ENCODE results near the gene HPSE2. TPM values are rescaled to one million over a fixed set of nuclear protein-coding genes. Genes with fewer than 3 reads are reported as not detected.

HPSE2 gene
- total RNA-seq, 4 donors from 2014 or later = 32.3 to 70.0 (median 43.6) TPM

DNA sequence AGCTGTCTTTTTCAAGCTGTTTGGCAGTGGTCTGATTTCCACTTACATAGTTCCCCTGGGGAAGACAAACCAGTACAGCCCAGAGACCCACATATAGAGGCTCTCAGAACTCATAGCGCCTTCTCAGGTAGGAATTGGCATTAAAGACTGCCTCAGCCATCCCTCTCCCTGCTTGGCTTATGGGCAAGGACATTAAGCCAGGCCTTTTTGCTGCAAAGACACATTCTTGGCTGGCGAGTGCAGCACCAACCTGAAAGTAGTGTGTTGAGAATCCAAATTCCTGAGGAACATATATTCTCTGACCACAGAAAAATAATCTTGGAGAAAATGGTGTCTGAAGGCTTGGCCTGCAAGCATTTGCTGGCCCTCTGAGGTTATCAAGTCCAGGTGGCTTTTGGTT lies 749.7 kb downstream of the HPSE2 start:
- WGBS = 69% methylated on average over 2 of the region's 2 CpGs
- no peak overlapping the region for H3K27ac ChIP-seq (replicated peaks in 1 of 4)

GRCh38 chr10:98483658-98484057 lies 752.0 kb downstream of the HPSE2 start:
- intact Hi-C loops (cut with DNase I) = no loop called here
- no peak for TF ChIP-seq POLR2AphosphoS5 (IDR thresholded peaks at IDR 0.05)
- no peak for TF ChIP-seq POLR2A (IDR thresholded peaks at IDR 0.05; ENCODE audit: low read depth)
- TF ChIP-seq CTCF (IDR thresholded peaks at IDR 0.05) = no peak
- no peak for TF ChIP-seq EP300 (IDR thresholded peaks at IDR 0.05)
- H3K27me3 ChIP-seq = no peaks in the 10 kb centered on the region
- H3K4me1 ChIP-seq = no peaks in the 10 kb centered on the region
- peaks cover 0 to 7% (median 2%) of the 10 kb centered on the region in 4 donors for H3K9me3 ChIP-seq
- H3K36me3 ChIP-seq = peaks cover 0 to 10% (median 2%) of the 10 kb centered on the region in 4 donors
- no peak overlapping the region for H3K27ac ChIP-seq (replicated peaks in 1 of 4)
- DNase-seq (ENCODE audit: extremely low spot score) = no peak
- no peak overlapping the region for H3K4me3 ChIP-seq

More for the DNA sequence above, 749.7 kb downstream of the HPSE2 start:
- no peak overlapping the region for H3K4me3 ChIP-seq
- no peaks in the 10 kb centered on the region for H3K27me3 ChIP-seq
- TF ChIP-seq POLR2A (IDR thresholded peaks at IDR 0.05; ENCODE audit: low read depth) = no peak
- TF ChIP-seq CTCF (IDR thresholded peaks at IDR 0.05) = no peak
- TF ChIP-seq POLR2AphosphoS5 (IDR thresholded peaks at IDR 0.05) = no peak
- TF ChIP-seq EP300 (IDR thresholded peaks at IDR 0.05) = no peak
- peaks cover 0 to 7% (median 2%) of the 10 kb centered on the region in 4 donors for H3K9me3 ChIP-seq
- no peak for DNase-seq (ENCODE audit: extremely low spot score)
- peaks cover 0 to 23% (median 2%) of the 10 kb centered on the region in 4 donors for H3K36me3 ChIP-seq
- intact Hi-C loops (cut with DNase I) = no loop called here
- H3K4me1 ChIP-seq = no peaks in the 10 kb centered on the region

GRCh38 chr10:98482096-98482495 lies 753.6 kb downstream of the HPSE2 start:
- no peak for DNase-seq (ENCODE audit: extremely low spot score)
- Histone ChIP-seq H3K27ac (replicated peaks in 1 of 4) (no peak overlapping the region), H3K4me3 (no peak overlapping the region), H3K27me3 (no peaks in the 10 kb centered on the region), H3K36me3 (peaks cover 0 to 4% (median 2%) of the 10 kb centered on the region in 4 donors), H3K9me3 (peaks cover 0 to 7% (median 2%) of the 10 kb centered on the region in 4 donors), H3K4me1 (no peaks in the 10 kb centered on the region)
- TF ChIP-seq POLR2AphosphoS5 (IDR thresholded peaks at IDR 0.05) = no peak
- no peak for TF ChIP-seq EP300 (IDR thresholded peaks at IDR 0.05)
- no peak for TF ChIP-seq POLR2A (IDR thresholded peaks at IDR 0.05; ENCODE audit: low read depth)
- intact Hi-C loops (cut with DNase I) = no loop called here
- 89% methylated on average over 2 of the region's 2 CpGs for WGBS

DNA sequence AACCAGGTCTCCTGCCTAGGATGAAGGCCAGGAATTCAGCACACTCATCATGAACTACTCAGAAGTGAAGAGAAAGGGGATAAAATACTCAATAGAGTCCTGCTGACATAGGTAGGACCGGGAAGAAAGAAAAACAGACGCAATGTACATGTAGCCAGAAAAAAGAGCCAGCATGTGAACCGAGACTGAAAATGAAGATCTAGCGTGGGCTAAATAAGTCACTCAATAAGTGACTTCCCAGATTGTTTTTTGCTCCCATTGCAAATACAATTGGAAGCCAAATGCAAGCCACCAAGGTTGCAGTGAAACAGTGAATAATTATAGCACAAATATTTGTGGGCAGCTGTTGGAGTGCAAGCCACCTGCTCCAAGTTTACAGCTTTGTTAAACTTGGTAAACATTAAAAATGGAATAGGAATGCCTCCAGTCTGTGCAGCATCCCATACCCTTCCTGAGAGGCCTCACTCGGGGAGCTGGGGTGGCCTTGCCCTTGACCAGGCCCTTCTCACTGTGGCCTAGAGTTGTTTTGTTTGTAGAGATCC lies 754.2 kb downstream of the HPSE2 start:
- intact Hi-C loops (cut with DNase I) = no loop called here
- peaks cover 0 to 7% (median 2%) of the 10 kb centered on the region in 4 donors for H3K9me3 ChIP-seq
- peaks cover 0 to 4% (median 2%) of the 10 kb centered on the region in 4 donors for H3K36me3 ChIP-seq
- H3K4me1 ChIP-seq = no peaks in the 10 kb centered on the region
- no peak for DNase-seq (ENCODE audit: extremely low spot score)
- TF ChIP-seq CTCF (IDR thresholded peaks at IDR 0.05) (no peak), POLR2A (IDR thresholded peaks at IDR 0.05; ENCODE audit: low read depth) (no peak), POLR2AphosphoS5 (IDR thresholded peaks at IDR 0.05) (no peak)
- H3K27me3 ChIP-seq = no peaks in the 10 kb centered on the region
- 68% methylated on average over 5 of the region's 5 CpGs for WGBS
- no peak overlapping the region for H3K4me3 ChIP-seq
- no peak overlapping the region for H3K27ac ChIP-seq (replicated peaks in 1 of 4)

DNA sequence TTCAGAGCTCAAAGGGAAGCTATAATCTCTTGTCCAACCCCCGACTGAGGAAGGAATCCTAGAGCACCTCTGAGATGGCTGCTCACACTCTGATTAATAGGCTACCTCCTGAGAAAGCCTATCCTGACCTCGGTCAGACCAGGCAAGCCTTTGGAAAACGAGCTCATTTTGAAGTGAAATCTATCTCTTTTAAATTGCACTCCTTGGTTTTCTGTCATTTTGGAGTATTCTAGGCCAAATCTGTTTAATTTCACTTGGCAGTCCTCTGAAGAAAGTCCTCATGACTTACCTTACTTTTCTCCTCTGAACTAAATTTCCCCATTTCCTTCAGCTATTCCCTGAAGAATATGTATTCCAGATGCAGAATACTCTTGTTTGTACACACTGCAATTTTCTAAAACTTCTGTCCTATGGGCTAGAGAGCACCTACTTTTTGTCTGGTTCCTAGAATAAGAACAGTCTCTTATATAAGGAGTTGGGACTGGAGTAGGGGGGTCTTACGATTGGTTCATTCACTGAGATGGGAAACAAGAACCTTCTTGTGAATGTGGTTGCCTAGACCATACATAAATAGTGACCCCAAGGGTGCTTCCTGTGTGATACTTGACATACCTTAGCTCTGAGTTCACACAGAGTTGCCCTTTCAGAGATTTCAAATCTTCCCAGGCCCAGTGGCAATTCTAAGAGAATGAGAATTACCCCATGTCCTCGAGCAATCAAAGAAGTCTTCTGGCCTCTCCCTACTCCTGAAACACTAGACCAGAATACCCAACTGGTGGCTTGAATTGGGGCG lies 757.0 kb downstream of the HPSE2 start:
- no peak for DNase-seq (ENCODE audit: extremely low spot score)
- H3K9me3 ChIP-seq = peaks cover 0 to 2% (median 0%) of the 10 kb centered on the region in 4 donors
- H3K36me3 ChIP-seq = peaks cover 0 to 4% (median 2%) of the 10 kb centered on the region in 4 donors
- intact Hi-C loops (cut with DNase I) = no loop called here
- no peaks in the 10 kb centered on the region for H3K27me3 ChIP-seq
- peaks cover 0 to 8% (median 3%) of the 10 kb centered on the region in 4 donors for H3K4me1 ChIP-seq
- 74% methylated on average over 6 of the region's 6 CpGs for WGBS
- no peak overlapping the region for H3K27ac ChIP-seq (replicated peaks in 1 of 4)
- TF ChIP-seq POLR2AphosphoS5 (IDR thresholded peaks at IDR 0.05) = no peak
- no peak for TF ChIP-seq POLR2A (IDR thresholded peaks at IDR 0.05; ENCODE audit: low read depth)
- no peak for TF ChIP-seq EP300 (IDR thresholded peaks at IDR 0.05)
- TF ChIP-seq CTCF (IDR thresholded peaks at IDR 0.05) = no peak
- no peak overlapping the region for H3K4me3 ChIP-seq

Measured in esophagus muscularis mucosa (tissue), 4 donors.